KOPT-K1 (cell line): ENCODE measurements around the gene TBC1D7.
"Not testable (repeated sequence)": the region's sequence is repeated elsewhere in the genome, so short reads cannot be mapped to it uniquely, and the experiment has no call there.

Experiments used
- H3K27ac ChIP-seq: fragments of 200-600 bp; sonication (generic); 2 replicates; pipeline ENCODE4 v1.5.1; 2016; ENCODE audit warnings: antibody characterized with exemption, mild to moderate bottlenecking, low read depth, low read length; ENCODE audit not compliant: poor library complexity, severe bottlenecking
- H3K36me3 ChIP-seq: fragments of 200-600 bp; sonication (generic); 2 replicates; pipeline ENCODE4 v1.5.1; 2017; ENCODE audit warnings: antibody characterized with exemption, mild to moderate bottlenecking, low read length, moderate library complexity; ENCODE audit not compliant: insufficient read depth
- H3K9me3 ChIP-seq: fragments of 200-600 bp; sonication (generic); 2 replicates; pipeline ENCODE4 v1.5.1; 2017; ENCODE audit warnings: antibody characterized with exemption, low read length, mild to moderate bottlenecking; ENCODE audit not compliant: insufficient read depth, poor library complexity, severe bottlenecking

Gene TBC1D7

GRCh38 chr6:13346245-13346644 lies 17.9 kb upstream of the TBC1D7 start:
- Histone ChIP-seq H3K9me3 (no peaks in the 10 kb centered on the region), H3K27ac (no peak overlapping the region), H3K36me3 (no peaks in the 10 kb centered on the region)

- H3K36me3 ChIP-seq, result no peaks in the 10 kb centered on the region
- H3K9me3 ChIP-seq, result no peaks in the 10 kb centered on the region
- H3K27ac ChIP-seq, result no peak overlapping the region
Observed at GRCh38 chr6:13342414-13343019, 14.2 kb upstream of the TBC1D7 start.

GRCh38 chr6:13339863-13340630 lies 11.7 kb upstream of the TBC1D7 start:
- Histone ChIP-seq H3K27ac (no peak overlapping the region), H3K36me3 (no peaks in the 10 kb centered on the region), H3K9me3 (no peaks in the 10 kb centered on the region)

GRCh38 chr6:13338038-13338437 lies 9.7 kb upstream of the TBC1D7 start:
- Histone ChIP-seq H3K36me3 (no peaks in the 10 kb centered on the region), H3K27ac (no peak overlapping the region), H3K9me3 (no peaks in the 10 kb centered on the region)

- no peak overlapping the region for H3K27ac ChIP-seq
- no peaks in the 10 kb centered on the region for H3K36me3 ChIP-seq
- no peaks in the 10 kb centered on the region for H3K9me3 ChIP-seq
Observed at GRCh38 chr6:13336553-13336952, 8.2 kb upstream of the TBC1D7 start.

GRCh38 chr6:13334953-13335352 lies 6.6 kb upstream of the TBC1D7 start:
- Histone ChIP-seq H3K27ac (no peak overlapping the region), H3K9me3 (no peaks in the 10 kb centered on the region)

GRCh38 chr6:13332349-13332706 lies 4.0 kb upstream of the TBC1D7 start:
- Histone ChIP-seq H3K9me3 (no peaks in the 10 kb centered on the region), H3K36me3 (no peaks in the 10 kb centered on the region), H3K27ac (no peak overlapping the region)

More at GRCh38 chr6:13334953-13335352, 6.6 kb upstream of the TBC1D7 start:
- no peaks in the 10 kb centered on the region for H3K36me3 ChIP-seq

GRCh38 chr6:13331516-13332348 lies 3.4 kb upstream of the TBC1D7 start:
- Histone ChIP-seq H3K27ac (no peak overlapping the region), H3K36me3 (no peaks in the 10 kb centered on the region), H3K9me3 (no peaks in the 10 kb centered on the region)

- H3K27ac ChIP-seq, result peak overlapping the region; percentile 84
- peaks cover 19% of the 10 kb centered on the region for H3K36me3 ChIP-seq
- H3K9me3 ChIP-seq, result no peaks in the 10 kb centered on the region
Observed at GRCh38 chr6:13328875-13329183, 492 bp upstream of the TBC1D7 start.

GRCh38 chr6:13327691-13328075 lies 654 bp downstream of the TBC1D7 start:
- H3K9me3 ChIP-seq, result no peaks in the 10 kb centered on the region
- peak overlapping the region; percentile 84 for H3K27ac ChIP-seq
- peaks cover 26% of the 10 kb centered on the region for H3K36me3 ChIP-seq

- H3K27ac ChIP-seq, result not testable (repeated sequence)
- H3K36me3 ChIP-seq, result peaks cover 42% of the 10 kb centered on the region
Observed at GRCh38 chr6:13326031-13326586, 2.2 kb downstream of the TBC1D7 start.

GRCh38 chr6:13319891-13320564 lies 8.3 kb downstream of the TBC1D7 start:
- Histone ChIP-seq H3K9me3 (no peaks in the 10 kb centered on the region), H3K36me3 (peaks cover 95% of the 10 kb centered on the region), H3K27ac (no peak overlapping the region)

More at GRCh38 chr6:13326031-13326586, 2.2 kb downstream of the TBC1D7 start:
- not testable (repeated sequence) for H3K9me3 ChIP-seq

- Histone ChIP-seq H3K27ac (no peak overlapping the region), H3K36me3 (peaks cover 95% of the 10 kb centered on the region), H3K9me3 (no peaks in the 10 kb centered on the region)
Observed at GRCh38 chr6:13318821-13319220, 9.5 kb downstream of the TBC1D7 start.

GRCh38 chr6:13315896-13316295 lies 12.4 kb downstream of the TBC1D7 start:
- H3K36me3 ChIP-seq, result peaks cover 90% of the 10 kb centered on the region
- no peak overlapping the region for H3K27ac ChIP-seq
- H3K9me3 ChIP-seq, result no peaks in the 10 kb centered on the region

- no peaks in the 10 kb centered on the region for H3K9me3 ChIP-seq
- peaks cover 87% of the 10 kb centered on the region for H3K36me3 ChIP-seq
- H3K27ac ChIP-seq, result no peak overlapping the region
Observed at GRCh38 chr6:13314806-13315205, 13.5 kb downstream of the TBC1D7 start.
